MV-4-11 (cell line): ENCODE measurements around the gene DPP9.
"Not testable (repeated sequence)": the region's sequence is repeated elsewhere in the genome, so short reads cannot be mapped to it uniquely, and the experiment has no call there.

ENCODE experiments used
- DNase-seq: peaks from one replicate; lab custom pipeline; 2025; lab: John Stamatoyannopoulos, UW

Gene DPP9

GRCh38 chr19:4740092-4740491 lies 16.4 kb upstream of the DPP9 start:
- DNase-seq, result no peak

DNA sequence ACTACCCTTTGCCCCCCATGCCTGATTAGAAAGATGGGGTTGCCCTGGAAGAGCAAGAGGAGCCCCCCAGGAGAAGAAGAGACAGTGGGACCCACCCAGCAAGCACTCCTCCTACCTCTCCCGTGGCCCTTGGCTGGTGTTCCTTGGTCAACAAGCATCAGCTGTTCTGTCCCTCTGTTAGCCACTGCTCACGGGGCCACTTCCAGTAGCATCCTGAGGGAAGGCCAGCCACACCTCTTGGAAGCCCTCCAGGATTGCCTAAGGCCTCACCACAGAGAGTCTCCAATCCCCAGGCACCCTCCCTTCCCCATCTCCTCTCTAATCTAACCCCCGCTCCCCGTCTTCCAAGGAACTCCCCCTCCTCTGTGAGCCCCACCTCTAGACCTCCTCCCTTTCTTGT lies 15.1 kb upstream of the DPP9 start:
- DNase-seq, result no peak

GRCh38 chr19:4737955-4738600 lies 14.4 kb upstream of the DPP9 start:
- no peak for DNase-seq

- no peak for DNase-seq
Measured at GRCh38 chr19:4733755-4734345, 10.2 kb upstream of the DPP9 start.

GRCh38 chr19:4732680-4733114 lies 9.1 kb upstream of the DPP9 start:
- DNase-seq, result peak; percentile 56

GRCh38 chr19:4730740-4731171 lies 7.1 kb upstream of the DPP9 start:
- DNase-seq, result peak; percentile 39

GRCh38 chr19:4728871-4729270 lies 5.2 kb upstream of the DPP9 start:
- peak; percentile 80 for DNase-seq

DNA sequence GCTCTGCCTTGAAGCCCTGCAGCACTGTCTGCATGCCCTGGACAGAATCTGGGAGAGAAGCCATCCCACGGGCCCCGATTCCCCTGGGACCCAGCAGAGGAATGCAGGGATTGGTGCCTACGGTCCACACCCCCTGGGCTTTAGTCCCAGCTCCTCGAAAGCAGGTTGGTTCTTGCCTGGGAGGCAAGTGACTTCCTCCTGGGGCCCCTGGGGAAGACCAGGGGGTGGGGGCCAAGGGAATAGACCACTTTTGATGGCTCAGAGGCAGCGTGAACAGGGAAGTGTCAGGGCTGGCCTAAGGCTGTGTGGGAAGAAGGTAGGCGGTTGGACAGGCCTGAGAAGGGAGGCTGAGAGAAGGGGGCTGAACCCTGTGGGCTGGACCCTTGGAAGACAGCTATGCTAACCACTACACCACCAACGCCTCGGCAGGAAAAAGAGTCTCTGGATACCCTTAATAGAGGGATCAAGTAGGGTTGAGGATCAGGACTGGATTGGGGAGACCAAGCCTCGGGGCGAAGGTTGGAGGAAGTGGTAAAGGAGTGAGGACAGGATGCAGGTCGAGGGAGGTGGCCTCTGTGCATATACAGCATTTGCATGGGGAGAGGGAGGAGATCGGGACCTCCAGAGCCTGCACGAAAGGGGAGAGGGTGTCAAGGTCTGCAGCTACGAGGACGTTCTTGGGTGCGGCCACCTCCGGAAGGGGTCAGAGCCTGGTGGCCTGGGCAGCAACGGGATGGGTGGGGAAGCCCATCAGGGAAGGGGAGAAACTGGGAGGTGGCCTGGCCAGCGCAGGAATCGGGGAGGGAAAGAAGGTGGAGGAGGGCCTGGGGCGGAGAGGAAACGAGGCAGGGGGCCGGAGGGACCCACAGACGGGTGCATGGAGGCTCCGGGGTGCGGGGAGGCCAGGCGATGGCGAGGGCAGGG lies 709 bp downstream of the DPP9 start:
- DNase-seq, result no peak

DNA sequence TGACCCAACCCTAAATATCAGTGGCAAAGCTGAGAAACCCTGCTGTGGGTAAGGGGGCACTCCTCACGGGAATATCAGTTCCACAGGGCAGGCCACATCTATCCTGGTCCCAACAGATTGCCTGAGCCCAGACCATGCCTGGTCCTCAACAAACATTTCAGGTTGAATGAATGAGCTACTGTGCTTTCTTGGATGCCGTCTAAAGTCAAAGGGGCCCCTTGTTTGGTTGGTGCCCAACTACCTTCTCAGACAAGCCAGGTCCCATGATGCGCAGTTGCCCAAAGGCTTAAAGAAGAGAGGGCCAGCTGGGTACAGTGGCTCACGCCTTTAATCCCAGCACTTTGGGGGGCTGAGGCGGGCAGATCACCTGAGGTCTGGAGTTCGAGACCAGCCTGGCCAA lies 2.4 kb downstream of the DPP9 start:
- DNase-seq, result no peak

DNA sequence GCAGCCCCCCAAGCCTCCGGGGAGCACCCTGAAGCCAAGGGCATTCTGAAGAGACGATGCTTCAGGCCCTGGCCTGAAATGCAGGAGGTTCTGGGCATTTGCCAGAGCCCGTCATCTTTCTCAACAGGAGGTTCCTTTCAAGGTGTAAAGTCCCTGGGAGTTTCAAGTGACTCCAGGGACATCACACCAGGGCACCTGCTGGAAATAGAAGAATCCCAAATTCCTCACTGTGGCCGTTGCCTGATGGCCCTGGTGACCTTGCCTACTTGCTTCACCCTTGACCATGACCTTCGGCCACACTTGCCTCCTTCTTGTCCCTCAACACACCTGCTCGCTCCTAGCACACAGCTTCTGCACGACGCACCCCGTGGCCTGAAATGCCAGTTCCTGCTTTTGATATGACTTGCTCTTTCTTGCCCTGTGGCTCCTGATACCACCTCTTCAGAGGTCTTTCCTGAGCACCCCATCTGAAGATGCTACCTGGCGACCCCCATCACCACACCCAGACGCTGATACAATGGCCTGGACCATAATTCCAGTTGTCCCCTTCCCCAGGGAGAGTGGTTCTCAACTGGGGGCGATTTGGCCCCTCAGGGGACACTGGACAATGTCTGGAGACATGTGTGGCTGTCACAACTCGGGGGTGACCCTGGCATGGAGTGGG lies 3.5 kb downstream of the DPP9 start:
- DNase-seq, result no peak

DNA sequence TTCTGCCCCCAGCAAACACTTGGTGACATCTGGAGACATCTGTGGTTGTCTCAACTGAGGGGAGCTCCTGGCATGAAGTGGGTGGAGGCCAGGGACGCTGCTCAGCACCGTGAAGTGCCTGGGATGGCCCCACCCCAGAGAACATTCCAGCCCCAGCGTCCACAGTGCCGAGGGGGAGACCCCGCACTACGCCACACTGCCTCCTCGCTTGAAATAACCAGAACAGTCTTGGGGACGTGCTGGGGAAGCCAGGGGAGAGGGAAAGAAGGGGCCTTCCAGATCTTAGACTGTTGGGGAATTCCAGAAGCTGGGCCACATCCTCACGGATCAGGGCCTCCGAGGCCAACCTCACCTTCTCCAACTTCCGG lies 4.2 kb downstream of the DPP9 start:
- DNase-seq, result no peak

DNA sequence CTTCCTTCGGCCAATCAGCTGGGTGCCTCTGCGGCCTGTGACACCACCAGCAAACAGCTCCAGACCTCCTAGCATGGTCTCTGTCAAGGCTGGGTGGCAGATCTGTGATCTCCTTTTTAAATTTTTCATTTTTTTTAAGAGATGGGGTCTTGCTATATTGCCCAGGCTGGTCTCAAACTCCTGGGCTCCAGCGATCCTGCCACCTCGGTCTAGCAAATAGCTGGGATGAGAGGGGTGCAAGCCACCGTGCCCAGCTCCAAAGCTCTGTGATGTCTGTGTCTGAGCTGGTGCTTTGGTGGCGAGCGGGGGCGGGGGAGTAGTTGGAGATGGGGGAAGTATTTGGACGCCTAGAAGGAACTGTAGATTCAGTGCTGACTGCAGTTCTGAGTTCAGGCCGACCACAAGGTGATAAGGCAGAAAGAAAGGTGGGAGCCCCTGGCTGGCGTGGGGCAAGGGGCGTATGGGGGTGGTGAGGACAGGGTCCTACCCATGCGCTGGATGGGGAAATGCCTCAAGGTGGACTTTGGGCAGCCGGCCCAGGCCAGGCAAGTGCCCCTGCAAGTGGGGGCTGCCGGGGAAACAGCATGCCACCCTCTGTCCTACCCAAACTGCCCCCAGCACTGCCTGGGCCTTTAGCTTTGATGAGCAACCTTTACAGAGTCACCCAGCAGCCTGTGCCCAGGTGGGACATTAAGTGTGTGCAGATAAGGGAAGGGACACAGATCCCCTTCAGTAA lies 5.5 kb downstream of the DPP9 start:
- DNase-seq, result no peak

GRCh38 chr19:4717191-4717965 lies 6.3 kb downstream of the DPP9 start:
- peak; percentile 17 for DNase-seq

GRCh38 chr19:4715529-4716221 lies 8.0 kb downstream of the DPP9 start:
- DNase-seq, result peak; percentile 70

DNA sequence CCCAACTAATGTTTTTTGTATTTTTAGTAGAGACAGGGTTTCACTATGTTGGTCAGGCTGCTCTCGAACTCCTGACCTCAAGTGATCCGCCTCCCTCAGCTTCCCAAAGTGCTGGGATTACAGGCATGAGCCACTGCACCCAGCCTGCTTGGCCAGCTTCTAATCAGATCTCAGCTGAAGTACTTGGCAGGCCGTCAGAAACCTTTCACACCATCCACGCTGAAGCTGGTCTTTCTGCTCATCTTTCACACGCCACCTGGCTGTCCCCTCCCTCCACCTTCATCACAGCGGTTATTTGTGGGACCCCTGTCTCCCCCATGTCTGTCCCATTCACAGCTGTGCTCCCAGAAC lies 8.5 kb downstream of the DPP9 start:
- not testable (repeated sequence) for DNase-seq

- DNase-seq, result no peak
Measured at GRCh38 chr19:4714016-4714415, 9.6 kb downstream of the DPP9 start.

GRCh38 chr19:4713384-4713951 lies 10.2 kb downstream of the DPP9 start:
- DNase-seq, result no peak

GRCh38 chr19:4712771-4713170 lies 10.9 kb downstream of the DPP9 start:
- DNase-seq, result no peak

GRCh38 chr19:4711211-4711610 lies 12.4 kb downstream of the DPP9 start:
- no peak for DNase-seq

GRCh38 chr19:4710281-4710600 lies 13.4 kb downstream of the DPP9 start:
- no peak for DNase-seq
